Vagina (tissue), 2 donors: Measurements from ENCODE around the gene SNX22. TPM values are rescaled to one million over a fixed set of nuclear protein-coding genes. Genes with fewer than 3 reads are reported as not detected.

Experiments used
- DNase-seq, 2 donors: peaks; one replicate each; pipeline ENCODE4 v3.0.0-alpha.2; 2017; ENCODE audit errors: extremely low spot score in 2 of 2
- H3K27ac ChIP-seq: fragments of 200-600 bp; sonication (generic); one replicate; pipeline ENCODE4 v1.5.1; 2019
- H3K27me3 ChIP-seq: fragments of 200-600 bp; sonication (generic); one replicate; pipeline ENCODE4 v1.5.1; 2019
- H3K36me3 ChIP-seq, 2 donors: fragments of 200-600 bp; sonication (generic); one replicate each; pipeline ENCODE4 v1.5.1; 2017 to 2019
- H3K4me1 ChIP-seq: fragments of 200-600 bp; sonication (generic); one replicate; pipeline ENCODE4 v1.5.1; 2019
- H3K4me3 ChIP-seq, 2 donors: fragments of 200-600 bp; sonication (generic); 1 replicate in 1 of 2; 2 replicates in 1 of 2; pipeline ENCODE4 v1.5.1; 2016 to 2019
- H3K9me3 ChIP-seq: fragments of 200-600 bp; sonication (generic); one replicate; pipeline ENCODE4 v1.5.1; 2019
- CTCF ChIP-seq, 3 experiments: fragments of 450-650 bp in 2 of 3; fragments of 200-600 bp in 1 of 3; sonication (generic) in 1 of 3; IDR thresholded peaks; one replicate each; pipeline ENCODE4 v1.5.1; 2017 to 2019; ENCODE audit warnings: antibody characterized with exemption in 3 of 3, mild to moderate bottlenecking in 2 of 3, moderate library complexity in 2 of 3
- POLR2A ChIP-seq, 2 donors: fragments of 450-650 bp; IDR thresholded peaks; one replicate each; pipeline ENCODE4 v1.6.1; 2017; ENCODE audit warnings: antibody characterized with exemption in 2 of 2, mild to moderate bottlenecking in 2 of 2, moderate library complexity in 2 of 2
- POLR2AphosphoS5 ChIP-seq, 2 donors: sonication (generic); formaldehyde crosslinking; IDR thresholded peaks; one replicate each; pipeline ENCODE4 v1.9.0; 2017; ENCODE audit warnings: antibody characterized with exemption in 2 of 2, mild to moderate bottlenecking in 2 of 2, low read depth in 1 of 2; ENCODE audit not compliant: insufficient read depth in 1 of 2
- intact Hi-C: fragments of 100-400 bp; cut with DNase I; formaldehyde crosslinking; loops from one replicate; pipeline ENCODE4 v1.15.1; 2023
- total RNA-seq: library from RNA; depleted of rRNA; stranded (reverse); fragments of >200 nt; gene quantifications from one replicate; pipeline ENCODE4 v1.2.3, GENCODE V29; 2016

SNX22 gene
- total RNA-seq, 1 donor from 2014 or later, result not detected

- TF ChIP-seq CTCF (IDR thresholded peaks at IDR 0.05) (no peak), POLR2AphosphoS5 (IDR thresholded peaks at IDR 0.05; ENCODE audit: insufficient read depth in 1 of 2, low read depth in 1 of 2) (no peak), POLR2A (IDR thresholded peaks at IDR 0.05) (no peak)
- intact Hi-C loops, result no loop called here
- Histone ChIP-seq H3K4me3 (no peak overlapping the region), H3K9me3 (no peaks in the 10 kb centered on the region), H3K27ac (no peak overlapping the region), H3K4me1 (no peaks in the 10 kb centered on the region), H3K27me3 (no peaks in the 10 kb centered on the region), H3K36me3 (peaks cover 0 to 85% of the 10 kb centered on the region in 2 donors)
- no peak for DNase-seq
Measured at GRCh38 chr15:64125978-64126377, 25.6 kb upstream of the SNX22 start.

DNA sequence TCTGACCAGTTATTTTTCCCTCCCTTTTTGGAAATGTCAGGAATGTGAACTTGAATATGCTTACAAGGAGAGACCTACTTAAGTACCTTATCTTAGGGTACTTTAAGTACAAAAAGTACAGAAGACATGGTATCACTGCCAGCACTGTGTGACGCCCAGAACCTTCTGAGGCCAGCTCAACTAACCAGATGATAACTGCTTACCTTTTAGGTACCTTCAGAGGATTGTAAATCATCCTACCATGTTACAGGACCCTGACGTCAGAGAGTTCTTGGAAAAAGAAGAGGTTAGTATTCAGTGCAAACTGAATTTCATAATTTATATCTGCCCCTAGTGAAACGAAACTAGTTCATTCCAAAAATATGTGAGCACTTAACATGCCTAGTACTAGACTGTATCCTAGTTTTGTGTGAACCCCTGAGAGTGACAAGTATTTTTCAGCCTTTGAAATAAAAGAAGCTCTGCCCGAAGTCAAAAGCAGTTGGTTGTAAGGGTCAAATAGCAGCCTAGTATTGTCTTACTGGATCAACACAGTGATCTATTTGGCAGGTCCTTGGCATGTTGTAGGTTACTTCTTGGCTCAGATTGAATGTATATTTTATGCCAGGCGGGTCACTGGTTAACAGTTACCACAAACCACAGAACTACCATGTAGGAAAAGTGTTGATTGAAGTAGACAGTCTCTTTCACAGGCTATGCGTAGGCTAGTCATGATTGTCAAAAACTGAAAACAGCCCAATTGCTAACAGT is 23.8 kb upstream of the SNX22 start:
- H3K27me3 ChIP-seq, result no peaks in the 10 kb centered on the region
- no peaks in the 10 kb centered on the region for H3K9me3 ChIP-seq
- H3K4me1 ChIP-seq, result no peaks in the 10 kb centered on the region
- intact Hi-C loops, result no loop called here
- H3K36me3 ChIP-seq, result peaks cover 0 to 92% of the 10 kb centered on the region in 2 donors
- no peak overlapping the region for H3K27ac ChIP-seq
- no peak overlapping the region for H3K4me3 ChIP-seq
- TF ChIP-seq CTCF (IDR thresholded peaks at IDR 0.05), result no peak
- TF ChIP-seq POLR2AphosphoS5 (IDR thresholded peaks at IDR 0.05; ENCODE audit: insufficient read depth in 1 of 2, low read depth in 1 of 2), result no peak
- no peak for TF ChIP-seq POLR2A (IDR thresholded peaks at IDR 0.05)
- DNase-seq, result no peak

DNA sequence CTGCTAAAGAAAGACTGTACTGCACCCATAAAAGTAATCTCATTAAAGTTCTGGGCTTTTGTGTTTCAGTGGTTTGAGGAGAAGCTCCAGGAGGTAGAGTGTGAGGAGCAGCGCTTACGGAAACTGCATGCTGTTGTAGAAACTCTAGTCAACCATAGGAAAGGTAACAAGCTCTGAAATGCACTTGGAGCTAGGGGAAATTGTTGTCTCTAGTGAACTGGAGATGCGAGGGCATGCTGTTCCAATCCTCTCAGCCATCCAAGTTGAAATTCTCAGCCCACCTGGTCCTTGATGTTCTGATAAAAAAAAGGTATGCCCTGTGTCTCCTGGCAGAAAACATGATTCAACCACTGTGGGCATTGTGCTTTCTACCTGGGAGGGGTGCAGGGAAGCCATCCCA is 21.4 kb upstream of the SNX22 start:
- intact Hi-C loops, result no loop called here
- no peak for TF ChIP-seq CTCF (IDR thresholded peaks at IDR 0.05)
- TF ChIP-seq POLR2A (IDR thresholded peaks at IDR 0.05), result no peak
- TF ChIP-seq POLR2AphosphoS5 (IDR thresholded peaks at IDR 0.05; ENCODE audit: insufficient read depth in 1 of 2, low read depth in 1 of 2), result no peak
- no peaks in the 10 kb centered on the region for H3K9me3 ChIP-seq
- no peaks in the 10 kb centered on the region for H3K27me3 ChIP-seq
- no peak overlapping the region for H3K27ac ChIP-seq
- peaks cover 0 to 100% of the 10 kb centered on the region in 2 donors for H3K36me3 ChIP-seq
- H3K4me3 ChIP-seq, result no peak overlapping the region
- no peaks in the 10 kb centered on the region for H3K4me1 ChIP-seq
- no peak for DNase-seq

DNA sequence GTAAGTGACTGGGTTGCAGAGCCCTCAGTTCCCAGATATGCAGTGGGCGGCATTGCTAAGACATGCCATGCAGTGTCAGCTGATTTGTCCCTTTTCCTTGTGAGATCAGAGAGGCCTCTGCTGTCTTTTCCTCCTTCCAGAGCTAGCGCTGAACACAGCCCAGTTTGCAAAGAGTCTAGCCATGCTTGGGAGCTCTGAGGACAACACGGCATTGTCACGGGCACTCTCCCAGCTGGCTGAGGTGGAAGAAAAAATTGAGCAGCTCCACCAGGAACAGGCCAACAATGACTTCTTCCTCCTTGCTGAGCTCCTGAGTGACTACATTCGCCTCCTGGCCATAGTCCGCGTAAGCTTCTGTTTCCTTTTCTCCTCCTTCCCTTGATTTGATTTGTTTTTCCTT is 20.0 kb upstream of the SNX22 start:
- no peak for DNase-seq
- Histone ChIP-seq H3K4me1 (no peaks in the 10 kb centered on the region), H3K9me3 (no peaks in the 10 kb centered on the region), H3K36me3 (peaks cover 0 to 100% of the 10 kb centered on the region in 2 donors), H3K27ac (no peak overlapping the region), H3K27me3 (no peaks in the 10 kb centered on the region), H3K4me3 (no peak overlapping the region)
- intact Hi-C loops, result no loop called here
- TF ChIP-seq POLR2AphosphoS5 (IDR thresholded peaks at IDR 0.05; ENCODE audit: insufficient read depth in 1 of 2, low read depth in 1 of 2) (no peak), CTCF (IDR thresholded peaks at IDR 0.05) (no peak), POLR2A (IDR thresholded peaks at IDR 0.05) (no peak)

DNA sequence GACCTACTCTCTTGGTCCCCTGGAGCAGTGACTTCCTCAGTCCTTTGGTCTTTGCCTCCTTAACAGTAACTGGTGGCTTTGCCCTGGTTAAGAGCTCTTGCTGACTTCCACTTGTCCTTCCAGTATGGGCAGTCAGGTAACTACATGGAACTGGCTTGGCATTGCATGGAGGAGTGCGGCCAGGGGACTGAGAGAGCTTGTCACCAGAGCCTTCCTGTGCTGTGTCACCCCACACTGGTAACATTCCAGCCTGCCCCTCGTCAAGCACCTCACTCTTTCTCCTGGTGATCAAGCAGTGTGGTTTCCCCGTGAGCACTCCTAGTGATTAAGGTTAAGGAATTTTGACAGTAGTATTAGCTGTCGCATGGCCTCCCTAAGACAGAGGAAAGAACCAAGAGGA is 19.3 kb upstream of the SNX22 start:
- Histone ChIP-seq H3K27me3 (no peaks in the 10 kb centered on the region), H3K27ac (no peak overlapping the region), H3K9me3 (no peaks in the 10 kb centered on the region), H3K4me1 (no peaks in the 10 kb centered on the region), H3K36me3 (peaks cover 0 to 100% of the 10 kb centered on the region in 2 donors), H3K4me3 (no peak overlapping the region)
- DNase-seq, result no peak
- TF ChIP-seq POLR2A (IDR thresholded peaks at IDR 0.05) (no peak), CTCF (IDR thresholded peaks at IDR 0.05) (no peak), POLR2AphosphoS5 (IDR thresholded peaks at IDR 0.05; ENCODE audit: insufficient read depth in 1 of 2, low read depth in 1 of 2) (no peak)
- intact Hi-C loops, result no loop called here
